Small intestine (tissue), 16 donors: ENCODE results near the gene GABRG3. TPM values are rescaled to one million over a fixed set of nuclear protein-coding genes. Genes with fewer than 3 reads are reported as not detected.

Experiments
- DNase-seq, 2 donors: peaks; one replicate each; pipeline versions ENCODE4 v3.0.0 to v3.0.0-alpha.2; 2013
- FAIRE-seq: peaks from 2 replicates; lab custom pipeline; 2012; peaks lifted over from hg19 to GRCh38; lab: Jason Lieb, UNC
- H3K27ac ChIP-seq, 3 donors: one replicate each; pipeline ENCODE4 v1.5.1; 2013; ENCODE audit warnings: low read length in 2 of 3, mild to moderate bottlenecking in 2 of 3, control low read depth in 1 of 3, inconsistent platforms in 1 of 3, low read depth in 1 of 3, moderate library complexity in 1 of 3
- H3K27me3 ChIP-seq, 3 donors: one replicate each; pipeline ENCODE4 v1.6.1; 2013; ENCODE audit warnings: low read length in 3 of 3, inconsistent platforms in 1 of 3; ENCODE audit not compliant: control insufficient read depth in 3 of 3, insufficient read depth in 3 of 3
- H3K36me3 ChIP-seq, 3 donors: one replicate each; pipeline ENCODE4 v1.6.1; 2013; ENCODE audit warnings: low read length in 3 of 3, inconsistent platforms in 1 of 3, low read depth in 1 of 3, mild to moderate bottlenecking in 1 of 3, moderate library complexity in 1 of 3; ENCODE audit not compliant: control insufficient read depth in 3 of 3, insufficient read depth in 2 of 3
- H3K4me1 ChIP-seq, 3 donors: one replicate each; pipeline ENCODE4 v1.6.1; 2013; ENCODE audit warnings: low read length in 2 of 3, inconsistent platforms in 1 of 3, low read depth in 1 of 3, mild to moderate bottlenecking in 1 of 3, moderate library complexity in 1 of 3; ENCODE audit not compliant: control insufficient read depth in 3 of 3, insufficient read depth in 2 of 3
- H3K4me3 ChIP-seq, 3 donors: one replicate each; pipeline ENCODE4 v1.5.1; 2013; ENCODE audit warnings: low read length in 3 of 3, control low read depth in 1 of 3, inconsistent platforms in 1 of 3, low read depth in 1 of 3, mild to moderate bottlenecking in 1 of 3, moderate library complexity in 1 of 3
- H3K9me3 ChIP-seq, 2 donors: one replicate each; pipeline ENCODE4 v1.6.1; 2013; ENCODE audit warnings: low read depth in 1 of 2, low read length in 1 of 2; ENCODE audit not compliant: control insufficient read depth in 2 of 2, insufficient read depth in 1 of 2
- WGBS, 3 donors: extraction: QIAGEN DNeasy Blood & Tissue Kit; methylation state at CpG; one replicate each; pipeline ENCODE4 v1.1.7; 2013; 5-methylcytosine and 5-hydroxymethylcytosine counted together
- long read RNA-seq, 10 donors: transcript quantifications; one replicate each; lab custom pipeline, GENCODE V29; 2026
- polyA plus RNA-seq, 4 donors: library from polyadenylated mRNA; stranded (reverse) in 3 of 4; unstranded in 1 of 4; fragments of 200-250 nt in 3 of 4; fragments of 120-200 nt in 1 of 4; gene quantifications; one replicate each; pipeline versions ENCODE4 v1.2.1 to v1.2.3, GENCODE V29; 2013
- donor health status: healthy with polysubstance abuse.
- donor health status: control.
- donor health status: control.
- donor health status: Bipolar disorder and iron deficiency.
- donor health status: healthy.

Gene GABRG3
- under 1 TPM in 1 of 4 donors, not detected in 3; 0.41 TPM for polyA plus RNA-seq
- long read RNA-seq, donor 1, result 0 reads
- long read RNA-seq, donor 2, result 0 reads
- long read RNA-seq, donor 3, result 0 reads
- long read RNA-seq, donor 4, result 0 reads
- long read RNA-seq, donor 5, result 0 reads
- long read RNA-seq, donor 6, result 0 reads
- long read RNA-seq, donor 7, result 0 reads
- long read RNA-seq, donor 8, result 0 reads
- long read RNA-seq, donor 9, result 0 reads
- long read RNA-seq, donor 10, result 0 reads

DNA sequence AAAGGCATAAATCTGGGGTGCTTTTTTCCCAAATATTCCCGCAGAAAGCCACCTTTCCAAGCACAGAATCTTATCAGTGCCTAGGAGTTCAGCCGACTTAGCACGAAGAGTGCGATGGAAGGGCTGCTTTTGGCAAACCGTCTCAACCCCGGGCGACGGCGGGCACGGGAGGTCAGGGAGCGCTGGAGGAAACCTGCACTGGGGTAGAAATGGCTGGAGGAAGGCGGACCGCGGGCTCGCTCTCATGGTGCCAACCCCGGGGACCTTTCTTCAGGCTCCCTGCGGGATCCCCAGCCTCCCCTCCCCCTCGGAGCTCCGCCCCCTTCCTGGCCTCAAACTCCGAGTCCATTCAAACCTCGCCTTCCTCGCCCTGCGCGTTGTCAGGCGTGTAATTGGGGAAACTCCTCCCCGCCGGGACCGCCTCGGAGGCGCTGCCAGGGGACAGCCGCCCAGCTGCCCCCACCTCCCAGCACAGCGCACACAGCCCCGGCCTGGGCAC lies at the start of gene GABRG3:
Gene GABRG3 (plus strand): TSS at position 470 of the 499 bp plus-strand sequence.
- WGBS, 3 donors, result 4 to 18% (median 8%) methylated on average over 31 to 33 of the region's 33 CpGs
- no peaks in the 10 kb centered on the region for H3K36me3 ChIP-seq
- FAIRE-seq (no peak), DNase-seq (peak in 1 of 2 donors; percentile 21)
- H3K4me1 ChIP-seq, result no peaks in the 10 kb centered on the region
- H3K4me3 ChIP-seq, result peak within 1 kb of the TSS in 1 of 3 donors; percentile 15
- H3K27ac ChIP-seq, result no peak within 1 kb of the TSS
- H3K9me3 ChIP-seq, result no peaks in the 10 kb centered on the region
- H3K27me3 ChIP-seq, result peaks cover 0 to 23% (median 7%) of the 10 kb centered on the region in 3 donors

DNA sequence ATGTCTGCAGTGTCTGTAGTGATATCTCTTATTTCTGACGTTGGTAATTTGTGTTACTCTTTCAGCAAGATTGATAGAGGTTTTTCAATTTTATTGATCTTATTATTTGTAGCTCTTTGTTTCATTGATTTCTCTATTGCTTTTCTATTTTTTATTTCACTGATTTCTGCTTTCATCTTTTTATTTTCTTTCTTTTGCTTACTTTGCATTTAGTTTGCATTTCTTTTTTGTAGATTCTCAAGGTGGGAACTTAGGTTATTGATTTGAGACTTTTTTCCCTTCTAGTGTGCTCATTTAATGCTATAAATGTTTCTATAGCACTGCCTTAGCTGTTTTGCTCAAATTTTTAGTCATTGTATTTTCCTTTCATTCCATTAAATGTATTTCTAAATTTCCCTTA lies 49.5 kb upstream of the GABRG3 start:
- WGBS, 3 donors, result 19 to 74% (median 32%) methylated on average over 1 of the region's 1 CpG
- Histone ChIP-seq H3K4me1 (no peaks in the 10 kb centered on the region), H3K9me3 (peaks cover 0 to 6% of the 10 kb centered on the region in 2 donors), H3K36me3 (no peaks in the 10 kb centered on the region), H3K27me3 (no peaks in the 10 kb centered on the region), H3K27ac (no peak overlapping the region), H3K4me3 (no peak overlapping the region)
- DNase-seq (no peak), FAIRE-seq (no peak)

GRCh38 chr15:26926081-26926480 lies 44.9 kb upstream of the GABRG3 start:
- DNase-seq (no peak), FAIRE-seq (no peak)
- Histone ChIP-seq H3K27ac (no peak overlapping the region), H3K27me3 (no peaks in the 10 kb centered on the region), H3K4me3 (no peak overlapping the region), H3K4me1 (no peaks in the 10 kb centered on the region), H3K9me3 (no peaks in the 10 kb centered on the region), H3K36me3 (no peaks in the 10 kb centered on the region)
- WGBS, 3 donors, result 75 to 84% (median 79%) methylated on average over 2 of the region's 2 CpGs

- whole genome bisulfite sequencing, 3 donors, result 70 to 74% (median 72%) methylated on average over 8 of the region's 8 CpGs
Measured at GRCh38 chr15:26928051-26928450, 42.9 kb upstream of the GABRG3 start.

GRCh38 chr15:26929588-26929987 lies 41.4 kb upstream of the GABRG3 start:
- Histone ChIP-seq H3K27ac (no peak overlapping the region), H3K9me3 (no peaks in the 10 kb centered on the region), H3K27me3 (no peaks in the 10 kb centered on the region), H3K36me3 (no peaks in the 10 kb centered on the region), H3K4me1 (no peaks in the 10 kb centered on the region), H3K4me3 (no peak overlapping the region)
- DNase-seq, result no peak
- WGBS, 3 donors, result 81 to 82% (median 82%) methylated on average over 4 of the region's 4 CpGs
- no peak for FAIRE-seq

More at GRCh38 chr15:26928051-26928450, 42.9 kb upstream of the GABRG3 start:
- Histone ChIP-seq H3K4me1 (no peaks in the 10 kb centered on the region), H3K27me3 (no peaks in the 10 kb centered on the region), H3K27ac (no peak overlapping the region), H3K9me3 (no peaks in the 10 kb centered on the region), H3K4me3 (no peak overlapping the region), H3K36me3 (no peaks in the 10 kb centered on the region)
- DNase-seq, result no peak
- no peak for FAIRE-seq

GRCh38 chr15:26934848-26935247 lies 36.1 kb upstream of the GABRG3 start:
- no peak overlapping the region for H3K4me3 ChIP-seq
- FAIRE-seq (no peak), DNase-seq (no peak)
- 87 to 91% (median 89%) methylated on average over 6 of the region's 6 CpGs for WGBS, 3 donors
- H3K36me3 ChIP-seq, result no peaks in the 10 kb centered on the region
- no peaks in the 10 kb centered on the region for H3K4me1 ChIP-seq
- no peaks in the 10 kb centered on the region for H3K9me3 ChIP-seq
- no peaks in the 10 kb centered on the region for H3K27me3 ChIP-seq
- no peak overlapping the region for H3K27ac ChIP-seq

DNA sequence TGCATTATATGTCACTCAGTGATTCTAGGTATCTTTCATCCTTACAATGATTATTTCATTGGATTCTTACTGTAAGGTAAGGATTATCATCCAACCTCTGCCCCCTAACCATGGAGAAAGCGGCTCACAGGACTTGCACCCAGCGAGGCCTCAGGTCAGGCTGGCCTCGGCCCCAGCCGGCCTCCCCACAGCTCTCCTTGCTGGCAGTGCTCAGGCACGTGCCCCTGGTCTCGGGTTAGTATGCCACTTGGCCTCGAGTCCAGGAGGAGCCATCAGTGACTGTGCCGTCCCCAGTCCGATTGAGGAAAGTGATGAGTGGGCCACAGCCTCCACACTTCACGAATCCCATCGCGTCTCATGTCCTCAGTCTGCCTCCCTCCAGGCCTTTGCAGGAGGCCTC lies 35.7 kb upstream of the GABRG3 start:
- 85 to 89% (median 85%) methylated on average over 12 of the region's 12 CpGs for WGBS, 3 donors
- FAIRE-seq, result no peak

GRCh38 chr15:26936502-26936901 lies 34.5 kb upstream of the GABRG3 start:
- H3K27me3 ChIP-seq, result no peaks in the 10 kb centered on the region
- H3K4me3 ChIP-seq, result no peak overlapping the region
- no peaks in the 10 kb centered on the region for H3K36me3 ChIP-seq
- FAIRE-seq (no peak), DNase-seq (no peak)
- H3K4me1 ChIP-seq, result no peaks in the 10 kb centered on the region
- 80 to 87% (median 80%) methylated on average over 5 of the region's 5 CpGs for WGBS, 3 donors
- H3K9me3 ChIP-seq, result no peaks in the 10 kb centered on the region
- H3K27ac ChIP-seq, result no peak overlapping the region

More for the DNA sequence above, 35.7 kb upstream of the GABRG3 start:
- H3K27me3 ChIP-seq, result no peaks in the 10 kb centered on the region
- no peak for DNase-seq
- no peak overlapping the region for H3K27ac ChIP-seq
- no peaks in the 10 kb centered on the region for H3K9me3 ChIP-seq
- no peaks in the 10 kb centered on the region for H3K4me1 ChIP-seq
- H3K4me3 ChIP-seq, result no peak overlapping the region
- no peaks in the 10 kb centered on the region for H3K36me3 ChIP-seq

DNA sequence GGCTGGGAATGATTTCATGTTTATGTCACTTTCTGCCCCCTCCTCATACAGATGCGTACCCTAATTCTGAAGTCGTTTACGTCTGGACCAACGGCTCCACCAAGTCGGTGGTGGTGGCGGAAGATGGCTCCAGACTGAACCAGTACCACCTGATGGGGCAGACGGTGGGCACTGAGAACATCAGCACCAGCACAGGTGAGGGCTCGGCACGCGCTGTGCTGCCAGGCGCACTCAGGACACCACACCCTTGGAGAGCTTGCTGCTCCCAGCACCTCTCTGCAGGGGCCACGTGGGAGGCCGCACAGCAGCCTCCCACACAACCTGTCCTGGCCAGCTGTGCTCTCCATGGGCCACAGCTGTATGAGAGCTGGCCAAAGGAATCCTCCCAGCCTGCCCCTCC lies 33.8 kb upstream of the GABRG3 start:
- Histone ChIP-seq H3K4me3 (no peak overlapping the region), H3K9me3 (no peaks in the 10 kb centered on the region), H3K36me3 (no peaks in the 10 kb centered on the region), H3K4me1 (no peaks in the 10 kb centered on the region), H3K27me3 (no peaks in the 10 kb centered on the region), H3K27ac (no peak overlapping the region)
- WGBS, 3 donors, result 90 to 92% (median 91%) methylated on average over 13 of the region's 13 CpGs
- no peak for FAIRE-seq
- DNase-seq, result no peak
